Glutamatergic neuron (in vitro differentiated cells): ENCODE results near the gene MRPL23. TPM values are rescaled to one million over a fixed set of nuclear protein-coding genes. Genes with fewer than 3 reads are reported as not detected.

Experiments used
- DNase-seq: peaks from one replicate; pipeline ENCODE4 v3.0.0; 2022
- H3K27ac Mint-ChIP-seq: one replicate; pipeline ENCODE4 v1.8.0; 2020; ENCODE audit warnings: mild to moderate bottlenecking, mixed read lengths, inconsistent platforms; ENCODE audit not compliant: unreplicated experiment
- H3K27me3 Mint-ChIP-seq: one replicate; pipeline ENCODE4 v1.8.0; 2020; ENCODE audit warnings: mild to moderate bottlenecking, moderate library complexity, mixed read lengths, inconsistent platforms; ENCODE audit not compliant: unreplicated experiment
- H3K36me3 Mint-ChIP-seq: one replicate; pipeline ENCODE4 v1.8.0; 2020; ENCODE audit warnings: mild to moderate bottlenecking, mixed read lengths, inconsistent platforms; ENCODE audit not compliant: unreplicated experiment
- H3K4me1 Mint-ChIP-seq: one replicate; pipeline ENCODE4 v1.8.0; 2020; ENCODE audit warnings: mild to moderate bottlenecking, low read depth, mixed read lengths, inconsistent platforms; ENCODE audit not compliant: unreplicated experiment
- H3K4me3 Mint-ChIP-seq: one replicate; pipeline ENCODE4 v1.8.0; 2020; ENCODE audit warnings: mild to moderate bottlenecking, mixed read lengths, inconsistent platforms; ENCODE audit not compliant: unreplicated experiment
- H3K9me3 Mint-ChIP-seq: one replicate; pipeline ENCODE4 v1.8.0; 2020; ENCODE audit warnings: mild to moderate bottlenecking, moderate library complexity, mixed read lengths, inconsistent platforms; ENCODE audit not compliant: unreplicated experiment
- long read RNA-seq: library from polyadenylated mRNA; unstranded; transcript quantifications from one replicate; pipeline ENCODE4 v2.0.0, GENCODE V29; 2020; ENCODE audit not compliant: unreplicated experiment
- total RNA-seq: library from RNA; stranded (reverse); fragmentation: NEBNext Ultra II Directional; extraction: Animal tissue kit (Norgen Biotek cat#: 25700); gene quantifications from one replicate; pipeline ENCODE4 v1.2.1, GENCODE V29; 2021; ENCODE audit not compliant: unreplicated experiment
- TF ChIP-seq, protein P1 (sequence below): fragments of 200-600 bp; sonication (generic); IDR thresholded peaks from one replicate; pipeline ENCODE4 v1.5.0; 2021; ENCODE audit not compliant: partially characterized antibody, unreplicated experiment

MRPL23 gene
- 27.6 TPM for total RNA-seq
- long read RNA-seq, transcript MRPL23-205 (5 exons, 736 nt) = major isoform, 16 of 24 reads
- long read RNA-seq, partial matches to known transcripts = 6 of 24 reads
- long read RNA-seq, other reads (novel, unspliced or antisense) = 2 of 24 reads

DNA sequence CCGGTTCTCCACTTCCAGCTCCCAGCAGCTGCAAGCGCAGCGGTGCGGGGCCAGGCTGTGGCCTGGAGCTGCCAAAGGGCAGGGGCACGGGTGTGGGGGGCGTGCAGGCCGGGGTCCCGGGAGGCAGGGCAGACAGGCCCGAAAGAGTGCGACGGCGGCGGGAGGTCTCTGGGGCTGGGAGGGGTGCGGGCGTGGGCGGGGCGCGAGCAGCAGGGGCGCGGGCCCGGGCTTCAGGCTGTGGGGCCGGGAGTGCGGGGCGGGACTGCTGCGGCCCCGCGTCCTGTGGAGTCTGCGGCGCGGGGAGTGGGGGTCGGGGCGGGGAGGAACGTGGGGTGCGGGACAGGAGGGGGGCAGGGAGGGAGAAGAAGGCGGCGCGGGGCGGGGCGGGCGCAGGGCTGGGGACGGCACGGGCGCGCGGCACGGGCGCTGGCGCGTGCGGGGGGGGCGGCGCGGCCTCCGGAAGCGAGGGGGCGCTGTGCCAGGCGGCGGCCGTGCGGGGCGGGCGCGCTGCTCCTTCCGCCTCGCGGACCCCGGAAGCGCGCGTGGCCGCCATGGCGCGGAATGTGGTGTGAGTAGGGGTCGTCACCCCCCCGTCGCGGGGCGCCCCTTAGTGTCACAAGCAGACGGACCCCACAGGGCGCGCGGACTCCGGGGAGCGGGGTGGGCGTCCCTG lies at the start of gene MRPL23:
TSS of gene MRPL23 (plus strand) at position 521 of the 673 bp plus-strand sequence. CDS start at position 552, 31 bp downstream.
- H3K4me3 Mint-ChIP-seq = no peak within 1 kb of the TSS
- no peaks in the 10 kb centered on the region for H3K36me3 Mint-ChIP-seq
- peaks cover 2% of the 10 kb centered on the region for H3K9me3 Mint-ChIP-seq
- peaks cover 4% of the 10 kb centered on the region for H3K4me1 Mint-ChIP-seq
- H3K27me3 Mint-ChIP-seq = no peaks in the 10 kb centered on the region
- no peak within 1 kb of the TSS for H3K27ac Mint-ChIP-seq
- TF ChIP-seq, protein P1, sequence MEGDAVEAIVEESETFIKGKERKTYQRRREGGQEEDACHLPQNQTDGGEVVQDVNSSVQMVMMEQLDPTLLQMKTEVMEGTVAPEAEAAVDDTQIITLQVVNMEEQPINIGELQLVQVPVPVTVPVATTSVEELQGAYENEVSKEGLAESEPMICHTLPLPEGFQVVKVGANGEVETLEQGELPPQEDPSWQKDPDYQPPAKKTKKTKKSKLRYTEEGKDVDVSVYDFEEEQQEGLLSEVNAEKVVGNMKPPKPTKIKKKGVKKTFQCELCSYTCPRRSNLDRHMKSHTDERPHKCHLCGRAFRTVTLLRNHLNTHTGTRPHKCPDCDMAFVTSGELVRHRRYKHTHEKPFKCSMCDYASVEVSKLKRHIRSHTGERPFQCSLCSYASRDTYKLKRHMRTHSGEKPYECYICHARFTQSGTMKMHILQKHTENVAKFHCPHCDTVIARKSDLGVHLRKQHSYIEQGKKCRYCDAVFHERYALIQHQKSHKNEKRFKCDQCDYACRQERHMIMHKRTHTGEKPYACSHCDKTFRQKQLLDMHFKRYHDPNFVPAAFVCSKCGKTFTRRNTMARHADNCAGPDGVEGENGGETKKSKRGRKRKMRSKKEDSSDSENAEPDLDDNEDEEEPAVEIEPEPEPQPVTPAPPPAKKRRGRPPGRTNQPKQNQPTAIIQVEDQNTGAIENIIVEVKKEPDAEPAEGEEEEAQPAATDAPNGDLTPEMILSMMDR = no peak
- no peak for DNase-seq

DNA sequence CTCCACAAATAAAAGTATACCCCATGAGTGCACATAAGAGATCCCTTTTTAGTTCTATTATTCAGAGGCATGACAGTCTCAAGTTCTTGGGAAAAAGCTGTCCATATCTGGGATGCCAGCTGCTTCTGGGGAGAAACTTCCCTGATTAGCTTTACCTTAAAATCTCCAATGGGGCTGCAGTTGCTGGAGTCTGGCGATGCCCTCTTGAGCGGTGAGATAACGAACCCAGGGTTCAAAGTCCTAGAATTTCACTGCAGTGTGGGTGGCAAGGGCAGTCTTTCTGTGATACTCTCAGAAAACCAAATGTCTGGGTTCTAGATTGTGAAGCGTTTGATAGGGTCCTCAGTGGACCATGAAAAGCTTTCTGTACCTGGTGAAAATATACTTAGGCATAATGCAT lies 48.0 kb upstream of the MRPL23 start:
- TF ChIP-seq, protein P1 = no peak

GRCh38 chr11:1899686-1900085 lies 47.4 kb upstream of the MRPL23 start:
- Mint-ChIP-seq H3K4me3 (no peak overlapping the region), H3K4me1 (no peaks in the 10 kb centered on the region), H3K27me3 (no peaks in the 10 kb centered on the region)

More for the DNA sequence above, 48.0 kb upstream of the MRPL23 start:
- H3K4me3 Mint-ChIP-seq = no peak overlapping the region
- H3K36me3 Mint-ChIP-seq = no peaks in the 10 kb centered on the region
- no peaks in the 10 kb centered on the region for H3K27me3 Mint-ChIP-seq
- no peak overlapping the region for H3K27ac Mint-ChIP-seq
- no peaks in the 10 kb centered on the region for H3K4me1 Mint-ChIP-seq
- peaks cover 3% of the 10 kb centered on the region for H3K9me3 Mint-ChIP-seq
- no peak for DNase-seq

GRCh38 chr11:1906181-1906580 lies 41.0 kb upstream of the MRPL23 start:
- DNase-seq = no peak
- TF ChIP-seq, protein P1 = no peak
- Mint-ChIP-seq H3K36me3 (no peaks in the 10 kb centered on the region), H3K9me3 (peaks cover 2% of the 10 kb centered on the region), H3K4me3 (no peak overlapping the region), H3K27ac (no peak overlapping the region), H3K4me1 (peaks cover 3% of the 10 kb centered on the region), H3K27me3 (no peaks in the 10 kb centered on the region)

More at GRCh38 chr11:1899686-1900085, 47.4 kb upstream of the MRPL23 start:
- Mint-ChIP-seq H3K27ac (no peak overlapping the region), H3K9me3 (peaks cover 2% of the 10 kb centered on the region), H3K36me3 (no peaks in the 10 kb centered on the region)
- no peak for DNase-seq
- TF ChIP-seq, protein P1 = no peak
